Mammary epithelial cell (primary cell): ENCODE results near the gene ZNF430.

Source experiments
- EZH2 ChIP-seq: IDR thresholded peaks from 2 replicates; pipeline ENCODE4 v1.6.1; 2012; ENCODE audit warnings: low read length, inconsistent platforms, borderline replicate concordance
- TF ChIP-seq, protein P1 (sequence below), 2 donors: IDR thresholded peaks in 1 of 2; conservative IDR thresholded peaks in 1 of 2; 2 replicates each; pipeline ENCODE4 v1.5.1; 2011 to 2012; ENCODE audit warnings: inconsistent platforms in 2 of 2, low read length in 2 of 2, mild to moderate bottlenecking in 2 of 2, control low read depth in 1 of 2, low read depth in 1 of 2; ENCODE audit not compliant: insufficient read depth in 1 of 2; ENCODE audit errors: extremely low read depth in 1 of 2

DNA sequence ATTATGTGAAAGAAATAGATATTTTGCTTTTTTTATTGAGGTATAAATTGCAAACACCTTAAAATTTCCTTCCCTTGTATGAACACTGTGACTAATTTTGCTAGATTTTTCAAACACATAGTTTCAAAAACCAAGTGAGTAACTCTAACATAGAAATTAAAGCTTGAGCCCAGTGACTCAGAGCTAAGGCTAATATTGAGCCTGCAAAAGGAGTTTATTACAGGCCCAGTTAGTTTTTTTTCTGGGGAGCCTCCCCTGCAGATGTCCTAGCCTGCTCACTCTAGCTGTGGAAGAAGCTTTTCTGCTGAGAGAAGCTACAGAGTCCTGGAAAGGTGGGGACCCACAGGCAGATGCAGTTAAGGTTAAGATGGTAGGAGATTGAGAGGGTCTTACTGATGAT, 3.4 kb downstream of the ZNF430 start:
- TF ChIP-seq, protein P1, sequence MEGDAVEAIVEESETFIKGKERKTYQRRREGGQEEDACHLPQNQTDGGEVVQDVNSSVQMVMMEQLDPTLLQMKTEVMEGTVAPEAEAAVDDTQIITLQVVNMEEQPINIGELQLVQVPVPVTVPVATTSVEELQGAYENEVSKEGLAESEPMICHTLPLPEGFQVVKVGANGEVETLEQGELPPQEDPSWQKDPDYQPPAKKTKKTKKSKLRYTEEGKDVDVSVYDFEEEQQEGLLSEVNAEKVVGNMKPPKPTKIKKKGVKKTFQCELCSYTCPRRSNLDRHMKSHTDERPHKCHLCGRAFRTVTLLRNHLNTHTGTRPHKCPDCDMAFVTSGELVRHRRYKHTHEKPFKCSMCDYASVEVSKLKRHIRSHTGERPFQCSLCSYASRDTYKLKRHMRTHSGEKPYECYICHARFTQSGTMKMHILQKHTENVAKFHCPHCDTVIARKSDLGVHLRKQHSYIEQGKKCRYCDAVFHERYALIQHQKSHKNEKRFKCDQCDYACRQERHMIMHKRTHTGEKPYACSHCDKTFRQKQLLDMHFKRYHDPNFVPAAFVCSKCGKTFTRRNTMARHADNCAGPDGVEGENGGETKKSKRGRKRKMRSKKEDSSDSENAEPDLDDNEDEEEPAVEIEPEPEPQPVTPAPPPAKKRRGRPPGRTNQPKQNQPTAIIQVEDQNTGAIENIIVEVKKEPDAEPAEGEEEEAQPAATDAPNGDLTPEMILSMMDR (conservative IDR thresholded peaks at IDR 0.05 in 1 of 2, IDR thresholded peaks at IDR 0.05 in 1 of 2; ENCODE audit: extremely low read depth in 1 of 2, insufficient read depth in 1 of 2, low read depth in 1 of 2, low read length in 2 of 2), result no peak
- no peak for TF ChIP-seq EZH2
